ENCODE results near the gene TINAGL1.

DNA sequence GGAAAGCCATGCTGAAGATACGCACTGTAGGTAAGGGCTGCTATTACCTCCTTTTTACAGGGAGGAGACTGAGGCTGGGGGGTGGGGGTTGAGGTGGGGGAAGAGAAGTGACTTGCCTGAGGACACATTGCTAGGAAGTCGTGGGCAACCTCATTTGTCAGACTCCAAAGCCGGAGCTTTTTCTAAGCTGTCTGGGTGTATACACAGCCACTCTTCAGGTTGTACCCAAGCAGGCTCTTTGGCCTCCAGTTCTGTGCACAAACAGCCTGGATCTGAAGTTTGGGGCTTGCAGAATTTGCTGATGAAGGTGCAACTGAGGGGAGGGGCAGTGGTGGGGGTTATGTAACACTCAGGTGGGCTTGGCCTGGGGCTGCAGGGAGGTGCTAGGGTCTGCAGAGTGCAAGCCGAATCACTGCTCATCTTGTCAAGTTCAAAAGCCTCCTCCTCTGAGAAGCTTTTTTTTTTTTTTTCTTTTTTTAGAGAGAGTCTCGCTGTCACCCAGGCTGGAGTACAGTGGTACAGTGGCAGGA, 16.9 kb downstream of the TINAGL1 start:
- TF ChIP-seq, protein P1, sequence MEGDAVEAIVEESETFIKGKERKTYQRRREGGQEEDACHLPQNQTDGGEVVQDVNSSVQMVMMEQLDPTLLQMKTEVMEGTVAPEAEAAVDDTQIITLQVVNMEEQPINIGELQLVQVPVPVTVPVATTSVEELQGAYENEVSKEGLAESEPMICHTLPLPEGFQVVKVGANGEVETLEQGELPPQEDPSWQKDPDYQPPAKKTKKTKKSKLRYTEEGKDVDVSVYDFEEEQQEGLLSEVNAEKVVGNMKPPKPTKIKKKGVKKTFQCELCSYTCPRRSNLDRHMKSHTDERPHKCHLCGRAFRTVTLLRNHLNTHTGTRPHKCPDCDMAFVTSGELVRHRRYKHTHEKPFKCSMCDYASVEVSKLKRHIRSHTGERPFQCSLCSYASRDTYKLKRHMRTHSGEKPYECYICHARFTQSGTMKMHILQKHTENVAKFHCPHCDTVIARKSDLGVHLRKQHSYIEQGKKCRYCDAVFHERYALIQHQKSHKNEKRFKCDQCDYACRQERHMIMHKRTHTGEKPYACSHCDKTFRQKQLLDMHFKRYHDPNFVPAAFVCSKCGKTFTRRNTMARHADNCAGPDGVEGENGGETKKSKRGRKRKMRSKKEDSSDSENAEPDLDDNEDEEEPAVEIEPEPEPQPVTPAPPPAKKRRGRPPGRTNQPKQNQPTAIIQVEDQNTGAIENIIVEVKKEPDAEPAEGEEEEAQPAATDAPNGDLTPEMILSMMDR (IDR thresholded peaks at IDR 0.05; ENCODE audit: poor library complexity), result no peak
- TF ChIP-seq EZH2phosphoT487 (IDR thresholded peaks at IDR 0.05; ENCODE audit: low read depth, severe bottlenecking, unreplicated experiment) (no peak), EZH2 (IDR thresholded peaks at IDR 0.05; ENCODE audit: borderline replicate concordance) (no peak)
